Mesendoderm (in vitro differentiated cells): ENCODE data around the gene EIF2B5.

Source experiments
- DNase-seq: peaks from one replicate; pipeline ENCODE4 v3.0.0; 2013
- H2AK5ac ChIP-seq: 2 replicates; pipeline ENCODE4 v1.6.1; 2013; ENCODE audit warnings: low read length, inconsistent platforms
- H2BK120ac ChIP-seq: 2 replicates; pipeline ENCODE4 v1.6.1; 2013; ENCODE audit warnings: low read depth, mild to moderate bottlenecking, low read length, moderate library complexity, mixed read lengths
- H2BK15ac ChIP-seq: replicated peaks from 2 replicates; pipeline ENCODE4 v1.6.1; 2013; ENCODE audit warnings: low read depth, mild to moderate bottlenecking, moderate library complexity
- H2BK5ac ChIP-seq: 2 replicates; pipeline ENCODE4 v1.6.1; 2013; ENCODE audit warnings: low read length, inconsistent platforms
- H3K18ac ChIP-seq: 2 replicates; pipeline ENCODE4 v1.6.1; 2013; ENCODE audit warnings: mild to moderate bottlenecking, low read length, mixed read lengths
- H3K23ac ChIP-seq: one replicate; pipeline ENCODE4 v1.6.1; 2013; ENCODE audit warnings: low read length
- H3K27ac ChIP-seq: 2 replicates; pipeline ENCODE4 v1.5.1; 2013; ENCODE audit warnings: low read depth, mild to moderate bottlenecking, inconsistent platforms, low read length, moderate library complexity
- H3K27me3 ChIP-seq: 2 replicates; pipeline ENCODE4 v1.6.1; 2013; ENCODE audit warnings: low read length, control low read depth, mild to moderate bottlenecking, inconsistent platforms; ENCODE audit not compliant: insufficient read depth, poor library complexity
- H3K36me3 ChIP-seq: 2 replicates; pipeline ENCODE4 v1.6.1; 2013; ENCODE audit warnings: low read length, inconsistent platforms; ENCODE audit not compliant: control insufficient read depth, insufficient read depth
- H3K4ac ChIP-seq: one replicate; pipeline ENCODE4 v1.6.1; 2013; ENCODE audit warnings: low read depth, mild to moderate bottlenecking, low read length, moderate library complexity
- H3K4me1 ChIP-seq: 2 replicates; pipeline ENCODE4 v1.6.1; 2013; ENCODE audit warnings: low read depth, low read length, inconsistent platforms; ENCODE audit not compliant: control insufficient read depth
- H3K4me2 ChIP-seq: 2 replicates; pipeline ENCODE4 v1.6.1; 2013; ENCODE audit warnings: low read length
- H3K4me3 ChIP-seq: 2 replicates; pipeline ENCODE4 v1.5.1; 2013; ENCODE audit warnings: mild to moderate bottlenecking, low read length
- H3K56ac ChIP-seq: one replicate; pipeline ENCODE4 v1.6.1; 2013; ENCODE audit warnings: low read length
- H3K79me1 ChIP-seq: 2 replicates; pipeline ENCODE4 v1.6.1; 2013; ENCODE audit warnings: low read length, inconsistent platforms
- H3K79me2 ChIP-seq: 2 replicates; pipeline ENCODE4 v1.6.1; 2013; ENCODE audit warnings: mild to moderate bottlenecking, low read length; ENCODE audit not compliant: control insufficient read depth, insufficient read depth
- H3K9ac ChIP-seq: 2 replicates; pipeline ENCODE4 v1.6.1; 2013; ENCODE audit warnings: low read length, inconsistent platforms
- H4K5ac ChIP-seq: one replicate; pipeline ENCODE4 v1.6.1; 2013; ENCODE audit warnings: low read length
- H4K8ac ChIP-seq: one replicate; pipeline ENCODE4 v1.6.1; 2013; ENCODE audit warnings: low read depth, mild to moderate bottlenecking, control low read depth, low read length, moderate library complexity
- whole genome bisulfite sequencing: extraction: QIAGEN DNeasy Blood & Tissue Kit; methylation state at CpG from one replicate; pipeline ENCODE4 v1.1.7; 2013; ENCODE audit warnings: low lambda C conversion rate, missing lambda C conversion rate; ENCODE audit not compliant: insufficient coverage; ENCODE audit errors: extremely low coverage; 5-methylcytosine and 5-hydroxymethylcytosine counted together

Gene EIF2B5

DNA sequence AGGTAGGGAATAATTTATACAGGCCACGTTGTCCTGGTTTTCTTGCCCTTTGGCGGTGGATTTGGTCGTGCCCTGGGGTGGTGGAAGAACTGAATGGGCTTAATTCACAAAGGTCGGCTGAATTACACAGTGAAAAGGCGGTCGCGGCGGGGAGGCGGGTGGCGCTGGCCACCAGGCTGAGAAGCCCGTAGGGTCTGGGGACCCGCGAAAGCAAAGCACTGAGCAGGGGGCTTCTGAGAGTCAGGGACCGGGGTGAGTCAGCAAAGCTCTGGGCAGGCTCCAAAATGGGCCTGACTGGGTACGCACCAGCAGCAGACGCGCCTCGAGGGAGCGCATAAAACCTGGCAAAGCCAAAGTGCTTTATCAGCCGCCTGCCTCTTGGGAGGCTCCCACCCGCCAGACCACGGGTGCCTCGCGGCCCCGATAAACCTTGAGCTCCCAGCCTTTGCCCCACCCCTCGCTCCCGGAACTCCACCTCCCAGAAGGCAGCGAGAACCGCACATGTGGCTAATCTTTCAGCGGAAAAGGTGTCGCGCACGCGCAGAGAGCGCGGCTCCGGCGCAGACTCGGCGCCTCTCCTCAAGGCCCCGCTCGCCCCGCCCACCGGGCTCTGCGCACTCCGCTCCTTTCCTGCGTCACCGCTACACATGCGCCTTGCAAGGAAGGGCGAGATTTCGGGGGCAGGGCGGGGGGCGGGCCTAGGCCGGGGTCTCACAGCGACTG is 50.5 kb downstream of the EIF2B5 start:
- no peak overlapping the region for H3K23ac ChIP-seq
- H2BK15ac ChIP-seq = no peak overlapping the region
- H3K27me3 ChIP-seq = no peaks in the 10 kb centered on the region
- peak overlapping the region; percentile 39 for H3K4me2 ChIP-seq
- peak overlapping the region; percentile 43 for H2AK5ac ChIP-seq
- H4K8ac ChIP-seq = peak overlapping the region; percentile 82
- no CpG with 5 or more reads among the region's 55 CpGs for WGBS
- peaks cover 20% of the 10 kb centered on the region for H3K79me2 ChIP-seq
- H3K79me1 ChIP-seq = peaks cover 20% of the 10 kb centered on the region
- peak overlapping the region; percentile 90 for H3K4me3 ChIP-seq
- DNase-seq = peak; percentile 100
- H2BK5ac ChIP-seq = peak overlapping the region; percentile 51
- H3K27ac ChIP-seq = peak overlapping the region; percentile 95
- H3K56ac ChIP-seq = peak overlapping the region; percentile 83
- peak overlapping the region; percentile 91 for H3K18ac ChIP-seq
- H3K9ac ChIP-seq = peak overlapping the region; percentile 80
- H2BK120ac ChIP-seq = no peak overlapping the region
- peak overlapping the region; percentile 5 for H4K5ac ChIP-seq
- peak overlapping the region; percentile 73 for H3K4ac ChIP-seq
- peaks cover 20% of the 10 kb centered on the region for H3K36me3 ChIP-seq
- H3K4me1 ChIP-seq = peaks cover 4% of the 10 kb centered on the region

DNA sequence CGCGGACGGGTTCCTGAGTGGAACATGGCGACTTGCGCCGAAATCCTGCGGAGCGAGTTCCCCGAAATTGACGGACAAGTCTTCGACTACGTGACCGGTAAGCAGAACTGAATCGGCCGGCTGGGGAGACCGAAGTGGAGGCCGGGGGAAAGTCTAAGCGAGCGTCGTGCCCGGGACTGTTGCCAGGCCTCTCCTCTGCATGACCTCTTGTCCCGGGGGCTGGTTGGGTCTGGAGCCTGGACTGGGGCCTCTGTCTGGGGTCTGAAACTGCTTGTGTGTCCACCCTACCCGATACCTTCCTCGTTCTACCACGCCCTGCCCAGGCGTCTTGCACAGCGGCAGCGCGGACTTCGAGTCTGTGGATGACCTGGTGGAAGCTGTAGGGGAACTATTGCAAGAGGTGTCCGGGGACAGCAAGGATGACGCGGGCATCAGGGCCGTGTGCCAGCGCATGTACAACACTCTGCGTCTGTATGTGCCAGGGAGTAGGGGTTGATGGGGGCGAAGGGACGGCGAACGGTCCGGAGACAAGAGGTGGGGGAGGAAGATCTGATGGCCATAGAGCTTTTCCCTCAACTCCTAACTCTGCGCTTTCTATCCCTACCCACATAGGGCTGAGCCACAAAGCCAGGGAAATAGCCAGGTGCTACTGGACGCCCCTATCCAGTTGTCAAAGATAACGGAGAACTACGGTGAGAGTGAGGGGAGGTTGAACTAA is 51.2 kb downstream of the EIF2B5 start, which contains the start of gene ABCF3:
Gene ABCF3 (plus strand): TSS at position 16 of the 718 bp plus-strand sequence. CDS start 9 bp downstream, at position 25.
- Histone ChIP-seq H3K4me1 (peaks cover 4% of the 10 kb centered on the region), H2BK15ac (no peak within 1 kb of the TSS), H3K79me1 (peaks cover 20% of the 10 kb centered on the region), H3K27me3 (no peaks in the 10 kb centered on the region), H3K4me3 (peak within 1 kb of the TSS; percentile 90), H3K36me3 (peaks cover 14% of the 10 kb centered on the region), H2BK5ac (peak within 1 kb of the TSS; percentile 51), H3K79me2 (peaks cover 20% of the 10 kb centered on the region), H3K23ac (peak within 1 kb of the TSS; percentile 48), H3K27ac (peak within 1 kb of the TSS; percentile 95), H3K4me2 (peak within 1 kb of the TSS; percentile 96), H2AK5ac (peak within 1 kb of the TSS; percentile 43), H2BK120ac (no peak within 1 kb of the TSS), H3K9ac (peak within 1 kb of the TSS; percentile 96), H3K4ac (peak within 1 kb of the TSS; percentile 73), H4K8ac (peak within 1 kb of the TSS; percentile 82), H4K5ac (peak within 1 kb of the TSS; percentile 5), H3K56ac (peak within 1 kb of the TSS; percentile 96), H3K18ac (peak within 1 kb of the TSS; percentile 91)
- no peak for DNase-seq
- no CpG with 5 or more reads among the region's 45 CpGs for WGBS

DNA sequence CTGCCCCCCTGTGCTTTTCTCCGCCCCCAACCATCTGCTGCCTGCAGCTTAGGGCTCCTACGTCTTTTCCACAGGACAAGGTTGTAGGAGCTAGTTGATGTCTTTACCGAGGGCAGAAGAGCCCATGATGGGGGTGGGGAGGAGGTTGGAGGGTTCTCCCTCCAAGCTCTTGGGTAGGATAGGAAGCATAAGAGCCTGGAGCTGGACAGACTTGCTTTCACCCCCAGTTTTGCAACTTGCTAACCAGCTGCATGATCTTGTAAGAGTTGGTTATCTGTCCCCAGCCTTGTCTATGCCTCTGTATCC is 51.7 kb downstream of the EIF2B5 start:
- Histone ChIP-seq H3K79me1 (peaks cover 18% of the 10 kb centered on the region), H3K4me1 (peaks cover 4% of the 10 kb centered on the region), H3K27ac (no peak overlapping the region), H3K4me3 (peak overlapping the region; percentile 90), H3K4ac (no peak overlapping the region), H2BK15ac (no peak overlapping the region), H4K5ac (no peak overlapping the region), H2BK120ac (no peak overlapping the region), H2AK5ac (no peak overlapping the region), H3K79me2 (peaks cover 20% of the 10 kb centered on the region), H4K8ac (no peak overlapping the region), H3K9ac (peak overlapping the region; percentile 96), H3K4me2 (peak overlapping the region; percentile 96), H3K36me3 (peaks cover 9% of the 10 kb centered on the region), H3K18ac (no peak overlapping the region), H2BK5ac (no peak overlapping the region), H3K56ac (peak overlapping the region; percentile 96), H3K23ac (no peak overlapping the region), H3K27me3 (no peaks in the 10 kb centered on the region)
- WGBS = no CpG with 5 or more reads among the region's 3 CpGs
- no peak for DNase-seq

DNA sequence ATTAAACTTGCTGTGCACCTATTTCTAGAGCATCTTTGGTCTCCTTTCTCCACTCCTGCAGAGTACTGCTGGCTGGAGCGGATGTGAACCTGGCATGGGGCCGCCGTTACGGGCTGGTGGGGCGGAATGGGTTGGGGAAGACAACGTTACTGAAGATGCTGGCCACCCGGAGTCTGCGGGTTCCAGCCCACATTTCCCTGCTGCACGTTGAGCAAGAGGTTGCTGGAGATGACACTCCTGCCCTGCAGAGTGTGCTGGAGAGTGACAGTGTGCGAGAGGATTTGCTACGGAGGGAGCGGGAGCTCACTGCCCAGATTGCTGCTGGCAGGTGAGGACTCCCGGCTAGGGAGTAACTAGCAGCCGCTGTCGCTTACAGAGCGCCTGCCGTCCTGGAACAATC is 52.9 kb downstream of the EIF2B5 start:
- H2BK5ac ChIP-seq = no peak overlapping the region
- H2BK15ac ChIP-seq = no peak overlapping the region
- no peak overlapping the region for H3K9ac ChIP-seq
- H3K79me1 ChIP-seq = peaks cover 18% of the 10 kb centered on the region
- H3K27me3 ChIP-seq = no peaks in the 10 kb centered on the region
- H3K79me2 ChIP-seq = peaks cover 20% of the 10 kb centered on the region
- DNase-seq = no peak
- H3K18ac ChIP-seq = no peak overlapping the region
- H3K4me3 ChIP-seq = no peak overlapping the region
- no peak overlapping the region for H4K5ac ChIP-seq
- no peak overlapping the region for H3K4me2 ChIP-seq
- no peak overlapping the region for H2BK120ac ChIP-seq
- no peak overlapping the region for H4K8ac ChIP-seq
- H3K4ac ChIP-seq = no peak overlapping the region
- no peak overlapping the region for H3K56ac ChIP-seq
- no peak overlapping the region for H3K23ac ChIP-seq
- no peak overlapping the region for H3K27ac ChIP-seq
- peaks cover 8% of the 10 kb centered on the region for H3K36me3 ChIP-seq
- no peak overlapping the region for H2AK5ac ChIP-seq
- H3K4me1 ChIP-seq = peaks cover 4% of the 10 kb centered on the region
- WGBS = no CpG with 5 or more reads among the region's 17 CpGs

DNA sequence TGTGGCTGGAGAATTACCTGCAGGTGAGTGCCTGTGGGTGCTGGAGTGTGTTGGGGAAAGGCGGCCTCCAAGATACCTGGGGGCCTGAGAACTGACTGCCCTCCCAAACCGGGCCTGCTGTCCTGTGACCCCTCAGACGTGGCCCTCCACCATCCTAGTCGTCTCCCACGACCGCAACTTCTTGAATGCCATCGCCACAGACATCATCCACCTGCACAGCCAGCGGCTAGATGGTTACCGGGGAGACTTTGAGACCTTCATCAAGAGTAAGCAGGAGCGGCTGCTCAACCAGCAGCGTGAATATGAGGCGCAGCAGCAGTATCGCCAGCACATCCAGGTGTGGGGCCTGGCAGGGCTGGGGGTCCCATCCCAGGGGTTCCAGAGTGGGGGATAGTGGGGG is 54.3 kb downstream of the EIF2B5 start:
- Histone ChIP-seq H3K4me3 (no peak overlapping the region), H3K18ac (no peak overlapping the region), H3K9ac (no peak overlapping the region), H4K8ac (no peak overlapping the region), H3K27ac (no peak overlapping the region), H3K27me3 (no peaks in the 10 kb centered on the region), H2BK15ac (no peak overlapping the region), H3K79me1 (peaks cover 18% of the 10 kb centered on the region), H2AK5ac (no peak overlapping the region), H3K4me2 (no peak overlapping the region), H3K4ac (no peak overlapping the region), H3K79me2 (peaks cover 20% of the 10 kb centered on the region), H2BK5ac (no peak overlapping the region), H3K4me1 (peaks cover 4% of the 10 kb centered on the region), H4K5ac (no peak overlapping the region), H3K56ac (no peak overlapping the region), H2BK120ac (no peak overlapping the region), H3K23ac (no peak overlapping the region), H3K36me3 (peaks cover 6% of the 10 kb centered on the region)
- WGBS = no CpG with 5 or more reads among the region's 13 CpGs
- no peak for DNase-seq
